ENCODE measurements around the gene CACNG7.

CACNG7 gene

DNA sequence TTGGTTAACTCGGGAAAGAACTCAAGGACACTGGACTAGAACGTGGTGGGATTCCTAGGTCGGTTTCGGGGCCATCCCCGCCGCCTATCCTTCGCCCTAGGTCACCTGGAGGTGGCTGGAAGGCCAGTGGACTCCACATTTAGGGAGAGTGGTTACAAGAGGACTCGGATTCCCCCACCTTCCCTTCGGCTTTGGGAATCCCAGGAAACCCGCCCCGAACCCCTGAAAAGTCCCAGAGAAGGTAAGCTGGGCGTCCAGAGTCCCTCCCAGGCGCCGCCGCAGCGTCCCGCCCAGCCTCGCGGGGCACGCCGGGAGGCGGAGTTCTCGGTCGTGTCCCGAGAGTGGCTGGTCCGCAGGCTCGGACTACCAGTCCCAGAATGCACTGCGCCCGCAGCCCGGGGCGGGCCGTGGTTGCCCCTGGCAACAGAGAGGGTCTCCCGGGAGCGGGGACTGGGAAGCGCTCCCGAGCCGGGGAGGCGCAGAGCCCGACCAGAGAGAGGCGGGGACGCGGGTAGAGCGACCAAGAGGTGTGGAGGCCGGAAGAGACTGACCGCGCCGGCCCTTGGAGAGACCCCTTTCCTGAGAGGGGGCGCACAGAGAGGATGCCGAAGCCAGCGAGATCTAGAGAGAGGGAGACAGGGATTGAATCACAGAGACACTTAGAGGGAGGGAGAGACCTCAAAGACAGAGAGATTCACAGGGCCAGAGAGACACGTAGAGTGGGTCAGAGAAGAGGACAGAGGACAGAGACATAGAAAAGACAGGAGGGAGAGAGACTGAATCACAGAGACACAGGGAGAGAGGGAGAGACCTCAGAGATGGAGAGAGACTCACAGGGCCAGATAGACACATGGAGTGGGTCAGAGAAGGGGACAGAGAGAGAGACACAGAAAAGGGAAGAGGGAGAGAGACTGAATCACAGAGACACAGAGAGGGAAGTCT is 29.7 kb upstream of the CACNG7 start:
- DNase-seq: peak; percentile 55

DNA sequence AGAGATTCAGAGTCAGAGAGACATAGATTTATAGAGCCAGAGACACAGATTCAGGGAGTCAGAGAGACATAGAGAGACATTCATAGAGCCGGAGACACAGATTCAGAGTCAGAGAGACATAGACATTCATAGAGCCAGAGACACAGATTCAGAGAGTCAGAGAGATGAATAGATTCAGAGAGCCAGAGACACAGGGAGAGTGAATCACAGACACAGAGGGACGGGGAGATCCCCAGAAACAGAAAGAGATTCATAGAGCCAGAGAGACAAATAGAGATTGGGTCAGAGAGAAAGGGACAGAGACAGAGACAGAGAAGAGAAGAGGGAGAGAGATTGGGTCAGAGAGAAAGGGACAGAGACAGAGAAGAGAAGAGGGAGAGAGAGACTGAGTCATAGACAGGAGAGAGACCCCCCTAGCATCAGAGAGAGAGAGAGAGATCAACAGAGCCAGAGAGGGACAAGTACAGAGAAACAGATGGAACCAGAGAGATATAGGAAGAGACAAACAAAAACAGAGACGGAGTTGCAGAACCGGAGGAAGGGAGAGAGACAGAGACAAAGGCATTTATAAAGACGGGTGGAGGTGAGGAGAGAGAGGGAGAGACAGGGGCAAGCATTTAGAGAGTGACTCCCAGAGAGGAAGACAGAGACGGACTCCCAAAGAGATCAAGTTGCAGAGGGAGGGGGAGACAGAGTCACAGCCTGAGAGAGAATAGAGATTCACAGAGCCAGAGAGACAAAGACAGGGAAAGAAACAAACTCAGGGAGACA is 28.2 kb upstream of the CACNG7 start:
- no peak for DNase-seq

DNA sequence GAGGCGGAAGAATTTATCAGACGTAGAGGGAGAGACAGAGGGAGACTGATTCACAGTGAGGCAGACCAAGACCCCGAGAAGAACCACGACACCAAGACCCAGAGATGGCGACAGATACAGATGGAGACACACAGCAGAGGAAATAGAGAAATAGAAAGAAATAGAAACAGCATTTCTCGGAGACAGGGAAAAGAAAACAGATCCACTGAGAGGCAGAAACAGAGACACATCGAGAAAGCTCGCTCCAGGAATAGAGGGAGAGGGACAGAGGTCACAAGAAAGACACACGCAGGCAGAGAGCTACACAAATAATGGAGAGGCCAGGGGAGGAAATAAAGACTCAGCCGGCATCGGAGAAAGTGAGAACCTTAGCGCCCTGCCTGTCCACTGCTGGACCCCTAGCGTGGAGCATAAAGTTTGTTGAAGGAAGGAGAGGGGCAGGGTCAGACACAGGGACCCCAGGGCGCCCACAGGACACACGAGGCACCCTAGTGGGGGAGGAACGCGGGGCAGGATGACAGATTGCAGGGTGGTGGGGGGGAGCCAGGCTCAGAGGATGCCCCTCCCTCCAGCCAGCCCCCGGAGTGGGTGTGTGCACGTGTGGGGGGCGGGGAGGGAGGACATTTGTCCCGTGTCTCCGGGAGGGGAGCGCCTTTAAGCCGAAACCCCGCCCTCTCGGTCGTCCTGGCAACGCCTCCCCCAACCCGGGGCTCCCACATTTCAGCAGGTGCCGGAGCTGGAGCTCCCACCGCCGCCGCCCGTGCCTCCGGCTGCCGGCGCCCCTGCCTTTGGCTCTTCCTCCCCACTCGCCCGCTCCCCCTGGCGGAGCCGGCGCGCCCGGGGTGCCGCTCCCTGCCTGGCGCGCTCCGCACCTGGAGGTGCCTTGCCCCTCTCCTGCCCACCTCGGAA is 27.3 kb upstream of the CACNG7 start, which contains the start of gene PRKCG:
Gene PRKCG, plus strand, starts transcription at position 716 of the 909 bp plus-strand sequence. CDS start 298 bp downstream, outside the sequence.
- peak; percentile 1 for DNase-seq

DNA sequence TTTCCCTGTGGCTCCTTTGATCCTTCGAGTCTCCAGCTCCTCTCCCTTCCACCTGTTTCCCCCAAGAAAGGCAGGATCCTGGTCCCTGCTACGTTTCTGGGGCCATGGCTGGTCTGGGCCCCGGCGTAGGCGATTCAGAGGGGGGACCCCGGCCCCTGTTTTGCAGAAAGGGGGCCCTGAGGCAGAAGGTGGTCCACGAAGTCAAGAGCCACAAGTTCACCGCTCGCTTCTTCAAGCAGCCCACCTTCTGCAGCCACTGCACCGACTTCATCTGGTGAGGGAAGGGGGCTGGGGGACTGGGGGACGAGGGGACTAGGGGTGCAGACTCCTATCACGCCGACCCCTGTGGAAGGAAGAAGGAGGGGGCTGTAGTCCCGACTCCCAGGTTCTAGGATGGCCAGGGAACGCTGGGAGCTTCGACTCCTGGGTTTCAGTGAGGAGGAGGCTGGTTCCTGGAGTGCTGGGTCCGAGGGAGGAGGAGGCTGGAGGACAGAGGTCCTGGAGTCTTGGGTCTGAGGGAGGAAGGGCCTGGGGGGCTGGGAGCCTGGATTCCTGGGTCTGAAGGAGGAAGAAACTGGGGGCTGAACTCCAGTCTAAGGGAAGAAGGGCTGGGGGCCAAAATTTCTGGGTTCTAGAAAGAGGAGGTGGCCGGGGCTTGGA is 26.6 kb upstream of the CACNG7 start:
- DNase-seq: no peak

DNA sequence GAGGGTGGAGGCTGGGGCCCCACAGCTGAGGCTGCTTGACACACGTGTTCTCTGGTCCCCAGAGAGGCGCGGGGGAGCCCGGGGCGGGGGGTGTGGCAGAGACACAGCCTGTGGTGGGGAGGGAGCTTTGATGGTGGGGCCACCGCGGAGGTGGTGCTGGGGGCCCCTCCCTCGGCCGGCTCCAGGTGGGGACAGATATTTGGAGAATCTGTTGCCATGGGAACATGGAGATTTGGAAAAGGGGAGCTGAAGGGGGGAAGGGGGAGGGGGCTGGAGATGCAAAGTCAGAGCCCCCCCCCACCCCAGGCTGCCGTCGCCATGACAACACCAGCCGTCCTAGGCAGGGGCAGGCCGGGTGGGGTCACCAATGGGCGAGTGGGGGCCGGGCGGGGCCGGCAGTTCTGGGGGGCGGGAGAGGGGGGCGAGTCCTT is 25.8 kb upstream of the CACNG7 start:
- no peak for DNase-seq

DNA sequence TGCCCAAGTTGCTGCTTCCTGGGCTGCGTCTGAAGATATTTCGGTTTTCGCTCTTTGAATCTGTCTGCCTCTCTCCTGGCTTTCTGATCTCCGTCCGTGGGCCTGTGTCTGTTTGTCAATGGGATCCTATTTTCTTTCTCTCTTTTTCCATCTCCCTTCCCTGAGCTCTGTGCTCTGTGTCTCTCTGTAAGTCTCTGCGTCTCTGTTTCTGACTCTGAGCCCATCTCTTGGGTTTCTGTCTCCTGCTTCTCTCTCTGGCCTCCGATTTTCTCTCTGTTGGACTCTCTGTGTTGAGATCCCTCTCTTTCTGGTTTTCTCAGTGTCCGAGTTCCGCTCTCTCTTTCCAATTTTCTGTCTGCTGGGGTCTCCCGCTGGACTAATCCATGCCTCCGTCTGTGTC is 25.3 kb upstream of the CACNG7 start:
- DNase-seq: no peak

DNA sequence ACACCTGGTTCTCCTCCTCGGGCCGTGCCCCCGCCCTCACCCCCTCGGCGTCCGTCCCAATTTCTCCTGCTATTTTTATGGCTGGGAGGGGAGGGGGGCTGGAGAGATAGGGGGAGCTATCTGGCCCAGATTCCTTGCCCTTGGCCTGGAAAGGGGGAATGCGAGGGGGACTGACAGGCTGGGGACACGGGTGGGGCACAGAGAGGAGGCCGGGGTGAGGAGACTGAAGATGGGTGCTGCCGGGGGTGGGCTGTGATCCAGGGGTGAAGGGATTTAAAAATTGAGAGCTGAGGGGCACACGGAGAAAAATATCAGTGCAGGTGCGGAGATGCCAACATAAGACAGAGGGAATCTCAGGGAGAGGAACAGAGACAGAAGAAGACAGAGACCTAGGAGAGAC is 24.8 kb upstream of the CACNG7 start:
- no peak for DNase-seq

DNA sequence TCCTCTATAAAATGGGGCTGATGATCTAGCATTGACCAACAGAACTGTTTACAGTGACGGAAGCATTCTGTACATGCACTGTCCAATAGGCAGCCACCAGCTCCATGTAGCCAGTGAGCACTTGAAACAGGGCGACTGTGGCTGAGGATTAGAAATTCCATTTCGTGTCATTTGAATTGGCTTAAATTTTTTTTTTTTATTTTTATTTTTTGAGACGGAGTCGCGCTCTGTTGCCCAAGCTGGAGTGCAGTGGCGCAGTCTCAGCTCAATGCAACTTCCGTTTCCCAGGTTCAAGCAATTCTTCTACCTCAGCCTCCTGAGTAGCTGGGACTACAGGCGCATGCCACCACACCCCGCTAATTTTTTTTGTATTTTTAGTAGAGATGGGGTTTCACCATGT is 24.0 kb upstream of the CACNG7 start:
- DNase-seq: no peak

DNA sequence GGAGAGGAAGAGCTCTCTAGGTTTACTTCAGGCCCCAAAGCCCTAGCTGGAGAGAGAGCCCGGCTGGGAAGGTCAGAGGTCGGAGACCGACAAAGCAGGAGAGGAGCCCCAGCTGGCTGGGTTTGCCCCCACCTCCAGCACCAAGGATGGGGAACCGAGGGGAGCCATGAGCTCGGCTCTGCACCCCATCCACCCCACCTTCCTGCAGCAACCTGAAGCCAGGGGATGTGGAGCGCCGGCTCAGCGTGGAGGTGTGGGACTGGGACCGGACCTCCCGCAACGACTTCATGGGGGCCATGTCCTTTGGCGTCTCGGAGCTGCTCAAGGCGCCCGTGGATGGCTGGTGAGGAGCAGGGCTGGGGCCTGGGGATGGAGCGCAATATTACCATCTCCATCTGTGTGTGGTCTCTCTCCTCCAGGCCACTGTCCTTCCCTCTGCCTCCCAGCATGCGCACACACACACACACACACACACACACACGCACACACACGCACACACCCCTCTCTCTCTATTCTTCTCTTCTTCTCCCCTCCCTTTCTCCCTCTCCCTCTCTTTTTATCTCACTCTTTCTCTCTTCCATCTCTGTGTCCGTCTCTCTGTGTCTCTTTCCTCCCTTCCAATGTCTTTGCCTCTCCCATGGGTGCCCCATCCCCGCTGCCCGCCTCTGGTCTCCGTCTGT is 16.6 kb upstream of the CACNG7 start:
- DNase-seq: no peak

DNA sequence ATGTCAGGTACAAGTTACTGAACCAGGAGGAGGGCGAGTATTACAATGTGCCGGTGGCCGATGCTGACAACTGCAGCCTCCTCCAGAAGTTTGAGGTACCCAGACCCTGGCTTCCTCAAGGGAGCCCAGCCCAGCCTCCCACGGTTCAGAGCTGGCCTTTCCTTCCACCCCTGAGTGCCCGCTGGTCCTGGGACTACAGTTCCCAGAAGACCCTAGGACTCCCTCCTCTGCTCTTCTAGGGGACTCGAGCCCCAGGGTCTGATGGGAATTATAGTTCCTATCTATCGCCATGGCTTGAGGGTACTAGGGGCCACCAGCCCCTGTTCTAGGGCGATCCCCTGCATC is 16.1 kb upstream of the CACNG7 start:
- no peak for DNase-seq

DNA sequence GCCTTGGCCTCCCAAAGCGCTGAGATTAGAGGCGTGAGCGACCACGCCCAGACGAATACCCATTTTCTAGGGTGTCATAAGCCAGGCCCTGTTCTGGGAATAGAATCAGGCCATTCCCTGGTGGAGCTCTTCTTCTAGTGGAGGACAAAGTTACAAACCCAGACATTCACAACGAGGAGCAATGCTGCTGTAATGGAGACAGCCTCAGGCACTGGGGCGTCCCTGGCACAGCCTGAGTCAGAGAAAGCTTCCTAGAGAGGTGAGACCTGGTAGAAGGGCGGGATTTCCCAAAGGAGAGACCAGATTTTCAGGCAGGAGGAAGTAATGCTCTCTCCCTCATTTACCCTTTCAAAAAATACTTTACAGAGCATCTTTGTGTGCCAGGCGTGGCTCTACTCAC is 14.4 kb upstream of the CACNG7 start:
- DNase-seq: no peak

DNA sequence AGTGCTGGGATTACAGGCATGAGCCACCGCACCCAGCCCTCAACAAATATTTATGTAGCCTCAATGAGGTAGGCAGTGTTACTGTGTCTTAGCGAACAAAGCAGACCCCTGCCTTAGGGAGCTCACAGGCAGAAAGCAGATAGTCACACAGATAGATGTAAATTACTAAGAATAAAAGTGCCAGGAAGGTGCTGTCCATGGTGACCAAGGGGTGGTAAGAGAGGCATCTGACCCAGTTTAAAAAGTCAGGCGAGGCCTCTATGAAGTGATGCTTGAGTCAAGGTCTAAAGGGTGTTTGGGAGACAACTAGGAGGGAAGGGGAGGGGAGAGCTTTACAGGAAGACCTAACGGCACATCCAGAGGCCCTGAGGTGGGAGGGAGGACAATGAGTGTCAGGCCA is 12.4 kb upstream of the CACNG7 start:
- DNase-seq: no peak

DNA sequence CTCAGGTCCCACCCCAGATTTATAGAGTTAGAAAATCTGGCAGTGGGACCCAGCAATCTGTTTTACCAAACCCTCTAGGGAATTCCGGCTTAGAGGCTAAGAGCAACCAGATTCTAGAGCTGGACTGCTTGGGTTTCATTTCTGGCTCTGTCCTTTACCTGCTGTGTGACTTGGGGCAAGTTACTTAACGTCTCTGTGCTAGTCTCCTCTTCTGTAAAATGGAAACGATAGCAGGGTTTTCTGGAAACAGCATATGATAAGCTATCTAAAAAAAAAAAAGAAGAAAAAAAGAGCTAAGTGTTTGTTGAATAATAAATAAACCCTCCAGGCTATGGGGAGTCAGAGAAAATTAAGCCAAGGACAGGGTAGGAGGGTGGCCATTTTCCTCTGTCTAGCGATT is 11.6 kb upstream of the CACNG7 start:
- no peak for DNase-seq

DNA sequence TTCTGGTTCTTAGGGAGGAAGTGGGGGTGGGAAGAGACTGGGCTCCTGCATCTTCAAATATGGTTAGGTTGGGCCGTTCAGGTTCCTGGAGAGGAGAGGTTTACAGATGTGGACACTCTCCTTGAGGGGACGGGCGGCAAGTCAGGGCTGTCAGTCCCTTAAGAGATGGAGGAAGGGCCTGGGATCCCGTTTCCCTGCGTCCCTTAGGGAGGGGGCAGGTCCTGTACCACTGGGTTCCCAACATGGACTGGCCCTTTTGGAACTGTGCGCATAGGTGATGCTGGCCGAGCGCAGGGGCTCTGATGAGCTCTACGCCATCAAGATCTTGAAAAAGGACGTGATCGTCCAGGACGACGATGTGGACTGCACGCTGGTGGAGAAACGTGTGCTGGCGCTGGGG is 10.9 kb upstream of the CACNG7 start:
- DNase-seq: no peak

DNA sequence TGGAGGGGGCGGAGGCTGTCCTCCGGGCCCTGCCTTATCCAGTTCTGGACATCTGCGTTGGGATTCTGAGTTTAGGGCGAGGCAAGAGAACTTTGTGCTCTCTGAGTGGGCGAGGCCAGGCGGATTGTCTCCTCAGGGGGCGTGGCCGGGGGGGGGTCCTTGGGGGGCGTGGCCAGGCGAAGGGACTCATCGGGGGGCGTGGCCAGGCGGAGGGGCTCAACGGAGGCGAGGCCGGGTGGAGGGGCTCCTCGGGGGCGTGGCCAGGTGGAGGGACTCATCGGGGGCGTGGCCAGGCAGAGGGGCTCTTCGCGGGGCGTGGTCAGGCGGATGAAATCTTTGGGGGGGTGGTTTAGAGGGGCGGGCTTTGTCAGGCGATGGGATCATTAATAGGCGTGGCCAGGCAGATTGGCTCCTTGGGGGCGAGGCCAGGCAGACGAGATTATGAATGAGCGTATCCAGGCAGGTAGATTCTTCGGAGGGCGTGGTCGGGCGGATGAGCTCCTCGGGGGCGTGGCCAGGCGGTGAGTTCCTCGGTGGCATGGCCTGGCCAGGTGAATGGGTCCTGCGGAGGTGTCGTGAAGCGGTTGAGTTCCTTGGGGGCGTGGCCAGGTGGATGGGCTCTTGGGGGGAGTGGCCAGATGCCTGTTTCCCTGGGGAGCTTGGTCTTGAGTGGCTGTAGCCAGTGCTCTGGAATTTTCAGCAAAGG is 10.3 kb upstream of the CACNG7 start:
- peak; percentile 69 for DNase-seq

DNA sequence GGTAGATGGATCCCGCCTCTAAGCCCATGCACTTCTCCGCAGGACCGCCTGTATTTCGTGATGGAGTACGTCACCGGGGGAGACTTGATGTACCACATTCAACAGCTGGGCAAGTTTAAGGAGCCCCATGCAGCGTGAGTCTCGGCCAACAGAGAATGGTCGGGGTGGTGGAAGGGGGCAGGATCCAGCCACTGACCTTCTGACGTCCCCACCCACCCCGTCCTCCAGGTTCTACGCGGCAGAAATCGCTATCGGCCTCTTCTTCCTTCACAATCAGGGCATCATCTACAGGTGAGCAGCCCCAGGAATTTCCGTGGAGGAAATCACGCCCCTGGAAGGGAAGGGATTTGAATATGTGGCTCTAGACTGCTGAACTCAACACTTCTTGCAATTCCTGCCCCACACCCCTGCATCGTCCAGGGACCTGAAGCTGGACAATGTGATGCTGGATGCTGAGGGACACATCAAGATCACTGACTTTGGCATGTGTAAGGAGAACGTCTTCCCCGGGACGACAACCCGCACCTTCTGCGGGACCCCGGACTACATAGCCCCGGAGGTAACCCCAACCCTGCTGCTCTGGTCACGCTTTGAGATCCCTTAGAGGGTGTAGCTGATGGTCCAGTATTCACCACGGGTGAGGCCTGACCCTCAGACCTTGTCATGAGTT is 8.8 kb upstream of the CACNG7 start:
- DNase-seq: no peak

DNA sequence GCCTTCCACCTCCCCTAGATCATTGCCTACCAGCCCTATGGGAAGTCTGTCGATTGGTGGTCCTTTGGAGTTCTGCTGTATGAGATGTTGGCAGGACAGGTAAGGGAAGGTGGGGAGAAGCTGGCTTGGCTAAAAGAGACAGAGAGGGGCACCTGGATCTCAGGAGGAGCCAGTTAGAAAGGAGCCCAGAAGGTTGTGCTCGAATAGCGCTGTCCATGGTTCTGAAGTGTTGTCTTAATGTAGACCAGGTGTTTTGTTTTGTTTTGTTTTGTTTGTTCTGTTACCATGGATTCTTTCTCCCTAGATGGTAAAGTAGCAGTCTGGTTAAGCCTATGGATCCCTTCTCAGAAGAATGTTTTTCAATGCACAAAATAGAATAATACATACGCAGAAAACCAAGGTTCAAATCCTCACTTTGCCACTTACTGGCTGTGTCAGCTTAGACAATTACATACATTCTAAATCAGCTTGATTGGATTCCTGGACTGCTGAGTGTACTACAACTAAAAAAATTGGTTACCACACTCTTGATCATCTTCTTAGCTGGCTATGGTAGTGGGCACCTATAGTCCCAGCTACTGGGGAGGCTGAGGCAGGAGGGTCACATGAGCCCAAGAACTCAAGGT is 5.9 kb upstream of the CACNG7 start:
- peak; percentile 34 for DNase-seq

DNA sequence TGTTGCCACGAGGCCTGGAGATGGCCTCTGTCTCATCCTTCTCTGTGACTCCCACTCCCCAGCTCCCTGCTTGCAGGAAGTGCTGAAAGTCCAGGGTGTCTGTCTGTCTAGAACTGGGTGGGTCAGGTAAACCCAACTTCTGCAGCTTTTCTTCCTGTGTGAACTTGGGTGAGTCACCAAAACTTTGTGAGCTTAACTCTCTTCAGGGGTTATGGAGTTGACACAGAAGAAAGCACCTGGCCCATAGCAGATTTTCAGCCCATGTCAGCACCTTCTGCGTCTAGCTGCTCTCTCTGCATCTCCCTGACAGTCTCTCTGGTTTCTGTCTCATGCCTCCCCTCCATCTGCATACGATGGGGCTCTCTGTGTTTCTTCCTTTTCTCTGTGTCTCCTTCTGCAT is 4.2 kb upstream of the CACNG7 start:
- DNase-seq: no peak

DNA sequence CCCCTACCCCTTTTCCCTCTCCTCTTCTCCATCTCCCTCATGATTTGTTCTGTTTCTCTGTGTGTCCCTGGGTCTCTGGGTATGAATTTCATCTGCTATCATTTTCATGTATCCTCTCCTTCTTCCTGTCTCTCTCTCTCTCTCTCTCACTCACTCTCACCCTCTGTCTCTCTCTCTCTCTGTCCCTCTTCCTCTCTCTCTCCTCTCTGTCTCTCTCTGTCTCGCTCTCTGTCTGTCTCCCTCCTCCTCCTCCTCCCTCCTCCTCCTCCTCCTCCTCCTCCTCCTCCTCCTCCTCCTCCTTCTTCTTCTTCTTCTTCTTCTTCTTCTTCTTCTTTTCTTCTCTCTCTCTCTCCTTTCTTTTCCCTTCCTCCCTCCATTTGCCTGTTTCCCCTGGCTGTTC is 3.3 kb upstream of the CACNG7 start:
- DNase-seq: no peak

All from NCI-H1048 (cell line).